ENCODE measurements around the gene FAM83B.

GRCh38 chr6:54868556-54868955, 22.0 kb downstream of the FAM83B start:
- TF ChIP-seq CTCF (IDR thresholded peaks at IDR 0.05) (no peak), POLR2A (IDR thresholded peaks at IDR 0.05) (no peak)
